IMR-90 (cell line): Measurements from ENCODE around the gene TMEM168. TPM values are rescaled to one million over a fixed set of nuclear protein-coding genes. Genes with fewer than 3 reads are reported as not detected.
A peak's percentile ranks its signal among the peaks of the same experiment; 100 is the strongest.

Experiments used
- ATAC-seq: fragments of 200-7000 bp; cut with Tn5 transposase; 2 replicates; pipeline ENCODE4 v1.9.1; 2020; ENCODE audit warnings: low read depth, mild to moderate bottlenecking, moderate library complexity
- BruUV-seq: library from RNA; stranded (reverse); fragments of 400-500 nt; replicated peaks from 2 replicates; lab custom pipeline; 2021; lab: Mats Ljungman, UMichigan
- CTCF ChIA-PET: fragments of 300-600 bp; formaldehyde crosslinking; extraction: SDS; loops from one replicate; lab custom pipeline; 2021; ENCODE audit warnings: antibody characterized with exemption; lab: Yijun Ruan, JAX
- POLR2A ChIA-PET: fragments of 300-600 bp; sonication (Branson Sonifier 250); formaldehyde crosslinking; loops from one replicate; lab custom pipeline; 2022; ENCODE audit warnings: antibody characterized with exemption; ENCODE audit not compliant: unreplicated experiment; lab: Charles Lee
- DNase-seq: peaks from one replicate; pipeline ENCODE4 v3.0.0; 2013
- H2AFZ ChIP-seq: replicated peaks from 2 replicates; pipeline ENCODE3; 2013; ENCODE audit warnings: low read length, mild to moderate bottlenecking; ENCODE audit not compliant: poor library complexity
- H2AK5ac ChIP-seq: 2 replicates; pipeline ENCODE4 v1.6.1; 2013; ENCODE audit warnings: low read depth, low read length, inconsistent platforms
- H2AK9ac ChIP-seq: replicated peaks from 2 replicates; pipeline ENCODE3; 2013; ENCODE audit warnings: mild to moderate bottlenecking, low read depth, low read length, moderate library complexity; ENCODE audit not compliant: poor library complexity
- H2BK120ac ChIP-seq: 2 replicates; pipeline ENCODE4 v1.6.1; 2013; ENCODE audit warnings: low read depth, low read length, inconsistent platforms
- H2BK15ac ChIP-seq: 3 replicates; pipeline ENCODE4 v1.6.1; 2013; ENCODE audit warnings: low read depth, low read length, inconsistent platforms
- H2BK20ac ChIP-seq: 2 replicates; pipeline ENCODE4 v1.6.1; 2013; ENCODE audit warnings: low read depth, mild to moderate bottlenecking, inconsistent platforms, low read length, moderate library complexity
- H2BK5ac ChIP-seq: 2 replicates; pipeline ENCODE4 v1.6.1; 2013; ENCODE audit warnings: mild to moderate bottlenecking, low read depth, low read length, inconsistent platforms; ENCODE audit not compliant: poor library complexity, severe bottlenecking
- H3K14ac ChIP-seq: replicated peaks from 2 replicates; pipeline ENCODE4 v1.6.1; 2013; ENCODE audit warnings: low read depth, low read length, inconsistent platforms
- H3K18ac ChIP-seq: 2 replicates; pipeline ENCODE4 v1.6.1; 2013; ENCODE audit warnings: low read depth, low read length, control low read depth
- H3K23ac ChIP-seq: 2 replicates; pipeline ENCODE4 v1.6.1; 2013; ENCODE audit warnings: low read depth, low read length, inconsistent platforms
- H3K27ac ChIP-seq: 2 replicates; pipeline ENCODE4 v1.5.1; 2013; ENCODE audit warnings: mild to moderate bottlenecking, control low read depth, low read length; ENCODE audit not compliant: insufficient read depth
- H3K27me3 ChIP-seq: 2 replicates; pipeline ENCODE4 v1.6.1; 2013; ENCODE audit warnings: low read length; ENCODE audit not compliant: control insufficient read depth, insufficient read depth
- H3K36me3 ChIP-seq: 2 replicates; pipeline ENCODE4 v1.6.1; 2013; ENCODE audit warnings: low read length, mixed read lengths; ENCODE audit not compliant: control insufficient read depth, insufficient read depth
- H3K4ac ChIP-seq: 2 replicates; pipeline ENCODE4 v1.6.1; 2013; ENCODE audit warnings: low read depth, low read length, inconsistent platforms
- H3K4me1 ChIP-seq: 2 replicates; pipeline ENCODE4 v1.6.1; 2013; ENCODE audit warnings: low read length, mixed read lengths; ENCODE audit not compliant: control insufficient read depth, insufficient read depth
- H3K4me2 ChIP-seq: 2 replicates; pipeline ENCODE4 v1.6.1; 2013; ENCODE audit warnings: low read depth, mild to moderate bottlenecking, control low read depth, low read length, moderate library complexity
- H3K4me3 ChIP-seq: 2 replicates; pipeline ENCODE4 v1.5.1; 2013; ENCODE audit warnings: low read depth, mild to moderate bottlenecking, control low read depth, low read length, moderate library complexity; ENCODE audit not compliant: insufficient read depth
- H3K56ac ChIP-seq: 2 replicates; pipeline ENCODE4 v1.6.1; 2013; ENCODE audit warnings: low read length, inconsistent platforms; ENCODE audit not compliant: insufficient read depth; ENCODE audit errors: extremely low read depth
- H3K79me1 ChIP-seq, 2 experiments: 2 replicates each; pipeline ENCODE4 v1.6.1; 2013; ENCODE audit warnings: low read length in 2 of 2, inconsistent platforms in 1 of 2, low read depth in 1 of 2
- H3K9ac ChIP-seq: 2 replicates; pipeline ENCODE4 v1.6.1; 2013; ENCODE audit warnings: low read depth, low read length, control low read depth
- H3K9me1 ChIP-seq: 2 replicates; pipeline ENCODE4 v1.6.1; 2013; ENCODE audit warnings: low read length, inconsistent platforms; ENCODE audit not compliant: insufficient read depth
- H3K9me3 ChIP-seq: 2 replicates; pipeline ENCODE4 v1.6.1; 2013; ENCODE audit warnings: low read length; ENCODE audit not compliant: control insufficient read depth, insufficient read depth
- H4K20me1 ChIP-seq: 2 replicates; pipeline ENCODE4 v1.6.1; 2013; ENCODE audit warnings: low read length, inconsistent platforms; ENCODE audit not compliant: insufficient read depth
- H4K5ac ChIP-seq: 2 replicates; pipeline ENCODE4 v1.6.1; 2013; ENCODE audit warnings: mild to moderate bottlenecking, low read depth, low read length, control low read depth
- H4K8ac ChIP-seq, 2 experiments: 2 replicates each; pipeline ENCODE4 v1.6.1; 2013; ENCODE audit warnings: low read depth in 2 of 2, low read length in 2 of 2, control low read depth in 1 of 2, inconsistent platforms in 1 of 2
- H4K91ac ChIP-seq: 2 replicates; pipeline ENCODE4 v1.6.1; 2013; ENCODE audit warnings: low read depth, low read length, inconsistent platforms; ENCODE audit not compliant: insufficient read depth
- CEBPB ChIP-seq: IDR thresholded peaks from 2 replicates; pipeline ENCODE4 v1.6.1; 2012; ENCODE audit warnings: low read depth, low read length, improper control_type of control experiment
- CHD1 ChIP-seq: IDR thresholded peaks from 2 replicates; pipeline ENCODE4 v1.6.1; 2012; ENCODE audit warnings: low read depth, low read length, improper control_type of control experiment
- FOS ChIP-seq: fragments of 150-350 bp; IDR thresholded peaks from 2 replicates; pipeline ENCODE4 v1.6.1; 2016; ENCODE audit warnings: low read depth, low read length
- MAZ ChIP-seq: IDR thresholded peaks from 2 replicates; pipeline ENCODE4 v1.6.1; 2012; ENCODE audit warnings: low read depth, mild to moderate bottlenecking, low read length, improper control_type of control experiment, moderate library complexity, borderline replicate concordance
- MXI1 ChIP-seq: IDR thresholded peaks from 2 replicates; pipeline ENCODE4 v1.6.1; 2012; ENCODE audit warnings: low read depth, mild to moderate bottlenecking, low read length, moderate library complexity, borderline replicate concordance
- POLR2A ChIP-seq: IDR thresholded peaks from 2 replicates; pipeline ENCODE4 v1.6.1; 2012; ENCODE audit warnings: mild to moderate bottlenecking, low read depth, low read length
- RAD21 ChIP-seq: IDR thresholded peaks from 2 replicates; pipeline ENCODE4 v1.6.1; 2012; ENCODE audit warnings: low read length, improper control_type of control experiment
- SMC3 ChIP-seq: fragments of 150-350 bp; IDR thresholded peaks from 2 replicates; pipeline ENCODE4 v1.6.1; 2016; ENCODE audit warnings: low read depth, mild to moderate bottlenecking, antibody characterized with exemption, low read length, moderate library complexity
- dilution Hi-C: fragments of 300-500 bp; cut with HindIII; formaldehyde crosslinking; loops from one replicate; pipeline ENCODE4 v1.14.3; 2018; ENCODE audit warnings: low sequenced_read_pairs; ENCODE audit not compliant: unreplicated experiment
- in situ Hi-C: fragments of 300-500 bp; cut with MboI; formaldehyde crosslinking; loops from 3 replicates; pipeline ENCODE4 v1.14.3; 2019; ENCODE audit warnings: low sequenced_read_pairs, inconsistent platforms, mixed read lengths
- intact Hi-C: fragments of 100-400 bp; cut with micrococcal nuclease; formaldehyde crosslinking; loops from 2 replicates; pipeline ENCODE4 v1.10.0; 2022
- polyA plus RNA-seq, 3 experiments: library from polyadenylated mRNA; depleted of rRNA; stranded (reverse); fragments of >200 nt; gene quantifications; 2 replicates each; pipeline ENCODE4 v1.2.3, GENCODE V29; 2012; ENCODE audit warnings: low replicate concordance in 1 of 3
- total RNA-seq: library from RNA; depleted of rRNA; stranded (reverse); fragments of >200 nt; gene quantifications from 2 replicates; pipeline ENCODE4 v1.2.3, GENCODE V29; 2012
- TF ChIP-seq, protein P1 (sequence below): fragments of 150-350 bp; IDR thresholded peaks from 2 replicates; pipeline ENCODE4 v1.6.1; 2016; ENCODE audit warnings: low read depth, mild to moderate bottlenecking, low read length, moderate library complexity, borderline replicate concordance
- TF ChIP-seq, protein P2 (sequence below): conservative IDR thresholded peaks from 2 replicates; pipeline ENCODE4 v1.5.1; 2012; ENCODE audit warnings: mild to moderate bottlenecking, low read depth, low read length, improper control_type of control experiment
- TF ChIP-seq, protein P3 (sequence below): fragments of 150-350 bp; IDR thresholded peaks from 2 replicates; pipeline ENCODE4 v1.6.1; 2017; ENCODE audit warnings: mild to moderate bottlenecking, antibody characterized with exemption, low read length, low read depth

TMEM168 gene
- total and polyA plus RNA-seq, 2 of the 4 experiments (the other 2 are of a cell fraction) = 17.7 to 22.9 TPM

DNA sequence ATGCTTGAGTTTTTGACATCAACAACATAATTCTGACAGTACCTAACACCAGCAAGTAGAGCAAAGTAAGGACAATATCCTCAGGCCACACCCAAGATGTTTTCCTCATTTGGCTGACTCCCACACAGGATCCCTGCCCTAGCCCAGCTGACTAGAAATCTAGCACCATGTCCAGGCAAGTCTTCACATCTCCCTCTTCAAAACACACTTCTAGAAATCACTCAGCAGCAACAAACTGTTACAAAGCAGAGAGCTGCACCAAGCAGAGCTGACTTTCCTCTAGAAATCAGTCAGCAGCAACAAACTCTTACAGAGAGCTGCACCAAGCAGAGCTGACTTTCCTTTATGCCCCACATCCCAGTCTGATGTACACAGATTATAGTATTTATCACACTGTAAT is 7.7 kb downstream of the TMEM168 start:
- no peak overlapping the region for H4K91ac ChIP-seq
- no peaks in the 10 kb centered on the region for H4K20me1 ChIP-seq
- H3K9me1 ChIP-seq = peaks cover 6% of the 10 kb centered on the region; the same call in 1 of the 2 replicates
- H4K5ac ChIP-seq = no peak overlapping the region
- H3K27me3 ChIP-seq = no peaks in the 10 kb centered on the region
- TF ChIP-seq SMC3 = no peak
- TF ChIP-seq RAD21 = no peak
- TF ChIP-seq POLR2A = no peak
- TF ChIP-seq, protein P1, sequence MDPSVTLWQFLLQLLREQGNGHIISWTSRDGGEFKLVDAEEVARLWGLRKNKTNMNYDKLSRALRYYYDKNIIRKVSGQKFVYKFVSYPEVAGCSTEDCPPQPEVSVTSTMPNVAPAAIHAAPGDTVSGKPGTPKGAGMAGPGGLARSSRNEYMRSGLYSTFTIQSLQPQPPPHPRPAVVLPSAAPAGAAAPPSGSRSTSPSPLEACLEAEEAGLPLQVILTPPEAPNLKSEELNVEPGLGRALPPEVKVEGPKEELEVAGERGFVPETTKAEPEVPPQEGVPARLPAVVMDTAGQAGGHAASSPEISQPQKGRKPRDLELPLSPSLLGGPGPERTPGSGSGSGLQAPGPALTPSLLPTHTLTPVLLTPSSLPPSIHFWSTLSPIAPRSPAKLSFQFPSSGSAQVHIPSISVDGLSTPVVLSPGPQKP = no peak
- TF ChIP-seq, protein P2, sequence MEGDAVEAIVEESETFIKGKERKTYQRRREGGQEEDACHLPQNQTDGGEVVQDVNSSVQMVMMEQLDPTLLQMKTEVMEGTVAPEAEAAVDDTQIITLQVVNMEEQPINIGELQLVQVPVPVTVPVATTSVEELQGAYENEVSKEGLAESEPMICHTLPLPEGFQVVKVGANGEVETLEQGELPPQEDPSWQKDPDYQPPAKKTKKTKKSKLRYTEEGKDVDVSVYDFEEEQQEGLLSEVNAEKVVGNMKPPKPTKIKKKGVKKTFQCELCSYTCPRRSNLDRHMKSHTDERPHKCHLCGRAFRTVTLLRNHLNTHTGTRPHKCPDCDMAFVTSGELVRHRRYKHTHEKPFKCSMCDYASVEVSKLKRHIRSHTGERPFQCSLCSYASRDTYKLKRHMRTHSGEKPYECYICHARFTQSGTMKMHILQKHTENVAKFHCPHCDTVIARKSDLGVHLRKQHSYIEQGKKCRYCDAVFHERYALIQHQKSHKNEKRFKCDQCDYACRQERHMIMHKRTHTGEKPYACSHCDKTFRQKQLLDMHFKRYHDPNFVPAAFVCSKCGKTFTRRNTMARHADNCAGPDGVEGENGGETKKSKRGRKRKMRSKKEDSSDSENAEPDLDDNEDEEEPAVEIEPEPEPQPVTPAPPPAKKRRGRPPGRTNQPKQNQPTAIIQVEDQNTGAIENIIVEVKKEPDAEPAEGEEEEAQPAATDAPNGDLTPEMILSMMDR = no peak
- no peak for TF ChIP-seq CHD1
- no peak for TF ChIP-seq MXI1
- TF ChIP-seq MAZ = no peak
- TF ChIP-seq, protein P3, sequence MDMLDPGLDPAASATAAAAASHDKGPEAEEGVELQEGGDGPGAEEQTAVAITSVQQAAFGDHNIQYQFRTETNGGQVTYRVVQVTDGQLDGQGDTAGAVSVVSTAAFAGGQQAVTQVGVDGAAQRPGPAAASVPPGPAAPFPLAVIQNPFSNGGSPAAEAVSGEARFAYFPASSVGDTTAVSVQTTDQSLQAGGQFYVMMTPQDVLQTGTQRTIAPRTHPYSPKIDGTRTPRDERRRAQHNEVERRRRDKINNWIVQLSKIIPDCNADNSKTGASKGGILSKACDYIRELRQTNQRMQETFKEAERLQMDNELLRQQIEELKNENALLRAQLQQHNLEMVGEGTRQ = no peak
- no peak for TF ChIP-seq CEBPB
- TF ChIP-seq FOS = no peak
- H3K27ac ChIP-seq = no peak overlapping the region
- ATAC-seq = peak; percentile 19; the same call in 1 of the 2 replicates
- no peak overlapping the region for H3K4ac ChIP-seq
- H3K4me1 ChIP-seq = peaks cover 7% of the 10 kb centered on the region
- intact Hi-C loops = no loop called here
- no peak overlapping the region for H2AK5ac ChIP-seq
- H4K8ac ChIP-seq = 0 out of 4 replicates have a peak overlapping the region, but pooled peaks of 1 of the 2 experiments have one; percentile 37
- H2AK9ac ChIP-seq = no peak overlapping the region
- H3K56ac ChIP-seq = no peak overlapping the region
- DNase-seq = no peak
- dilution Hi-C loops = no loop called here
- H3K79me1 ChIP-seq = peaks cover 26 to 33% of the 10 kb centered on the region in 2 experiments
- no peak overlapping the region for H2BK15ac ChIP-seq
- ChIA-PET POLR2A (no interaction called here), CTCF (no interaction called here)
- H3K9me3 ChIP-seq = no peaks in the 10 kb centered on the region
- in situ Hi-C loops = no loop called here
- H2BK120ac ChIP-seq = no peak overlapping the region
- peaks cover 2% of the 10 kb centered on the region; the same call in 1 of the 2 replicates for H3K36me3 ChIP-seq
- H2BK5ac ChIP-seq = no peak overlapping the region
- H3K18ac ChIP-seq = no peak overlapping the region
- 0 out of 2 replicates have a peak overlapping the region, but pooled peaks have one; percentile 15 for H3K14ac ChIP-seq
- no peak overlapping the region for H3K9ac ChIP-seq
- H2BK20ac ChIP-seq = no peak overlapping the region
- H2AFZ ChIP-seq = no peak overlapping the region
- H3K23ac ChIP-seq = no peak overlapping the region
- no TSS peak for BruUV-seq
- H3K4me2 ChIP-seq = no peak overlapping the region
- H3K4me3 ChIP-seq = no peak overlapping the region
